ENCODE measurements around the gene STAB2.

Gene STAB2, protein sequence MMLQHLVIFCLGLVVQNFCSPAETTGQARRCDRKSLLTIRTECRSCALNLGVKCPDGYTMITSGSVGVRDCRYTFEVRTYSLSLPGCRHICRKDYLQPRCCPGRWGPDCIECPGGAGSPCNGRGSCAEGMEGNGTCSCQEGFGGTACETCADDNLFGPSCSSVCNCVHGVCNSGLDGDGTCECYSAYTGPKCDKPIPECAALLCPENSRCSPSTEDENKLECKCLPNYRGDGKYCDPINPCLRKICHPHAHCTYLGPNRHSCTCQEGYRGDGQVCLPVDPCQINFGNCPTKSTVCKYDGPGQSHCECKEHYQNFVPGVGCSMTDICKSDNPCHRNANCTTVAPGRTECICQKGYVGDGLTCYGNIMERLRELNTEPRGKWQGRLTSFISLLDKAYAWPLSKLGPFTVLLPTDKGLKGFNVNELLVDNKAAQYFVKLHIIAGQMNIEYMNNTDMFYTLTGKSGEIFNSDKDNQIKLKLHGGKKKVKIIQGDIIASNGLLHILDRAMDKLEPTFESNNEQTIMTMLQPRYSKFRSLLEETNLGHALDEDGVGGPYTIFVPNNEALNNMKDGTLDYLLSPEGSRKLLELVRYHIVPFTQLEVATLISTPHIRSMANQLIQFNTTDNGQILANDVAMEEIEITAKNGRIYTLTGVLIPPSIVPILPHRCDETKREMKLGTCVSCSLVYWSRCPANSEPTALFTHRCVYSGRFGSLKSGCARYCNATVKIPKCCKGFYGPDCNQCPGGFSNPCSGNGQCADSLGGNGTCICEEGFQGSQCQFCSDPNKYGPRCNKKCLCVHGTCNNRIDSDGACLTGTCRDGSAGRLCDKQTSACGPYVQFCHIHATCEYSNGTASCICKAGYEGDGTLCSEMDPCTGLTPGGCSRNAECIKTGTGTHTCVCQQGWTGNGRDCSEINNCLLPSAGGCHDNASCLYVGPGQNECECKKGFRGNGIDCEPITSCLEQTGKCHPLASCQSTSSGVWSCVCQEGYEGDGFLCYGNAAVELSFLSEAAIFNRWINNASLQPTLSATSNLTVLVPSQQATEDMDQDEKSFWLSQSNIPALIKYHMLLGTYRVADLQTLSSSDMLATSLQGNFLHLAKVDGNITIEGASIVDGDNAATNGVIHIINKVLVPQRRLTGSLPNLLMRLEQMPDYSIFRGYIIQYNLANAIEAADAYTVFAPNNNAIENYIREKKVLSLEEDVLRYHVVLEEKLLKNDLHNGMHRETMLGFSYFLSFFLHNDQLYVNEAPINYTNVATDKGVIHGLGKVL (N-terminal part only)

DNA sequence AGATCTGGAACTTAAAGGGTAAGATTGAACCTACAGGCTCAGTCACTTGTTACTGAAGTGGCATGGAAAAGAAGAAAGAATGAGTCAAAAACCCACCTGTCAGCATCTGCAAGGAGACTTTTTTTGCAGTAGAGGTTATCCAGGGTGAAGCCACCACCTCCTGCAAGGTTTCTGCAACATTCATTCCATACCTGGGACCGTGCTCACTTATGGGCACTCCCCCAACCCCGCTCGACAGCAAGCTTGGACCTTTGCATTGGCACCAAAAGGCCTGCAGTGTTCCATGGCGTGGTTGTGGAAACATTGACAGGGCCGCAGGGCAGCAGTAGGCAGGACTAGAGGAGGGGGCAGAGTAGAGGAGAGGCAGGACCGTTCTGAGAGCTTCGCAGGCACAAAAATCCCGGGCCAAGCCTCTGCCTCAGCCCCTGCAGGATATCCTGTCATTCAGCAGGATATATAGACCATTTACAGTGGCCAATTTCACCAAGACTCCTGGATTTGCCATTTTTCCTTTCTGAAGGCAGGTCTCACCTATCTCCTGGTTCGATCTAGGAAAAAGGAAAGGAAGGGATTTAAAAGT is at the start of gene STAB2:
TSS of gene STAB2 (plus strand) at position 483 of the 580 bp plus-strand sequence. CDS start 204 bp downstream, outside the sequence.
- Histone ChIP-seq H3K9me3 (ENCODE audit: control insufficient read depth in 2 of 2, low read length in 2 of 2) (no peaks in the 10 kb centered on the region), H3K9ac (ENCODE audit: low read length in 2 of 2) (no peak within 1 kb of the TSS), H3K4me1 (ENCODE audit: control insufficient read depth, insufficient read depth, low read length) (no peaks in the 10 kb centered on the region), H3K4me3 (ENCODE audit: low read length in 2 of 2) (no peak within 1 kb of the TSS), H3K27me3 (ENCODE audit: control insufficient read depth in 1 of 2, insufficient read depth in 2 of 2, low read length in 2 of 2) (no peaks in the 10 kb centered on the region), H3K36me3 (ENCODE audit: control insufficient read depth in 2 of 2, insufficient read depth in 2 of 2, low read length in 2 of 2) (no peaks in the 10 kb centered on the region), H3K27ac (ENCODE audit: low read length) (no peak within 1 kb of the TSS)

DNA sequence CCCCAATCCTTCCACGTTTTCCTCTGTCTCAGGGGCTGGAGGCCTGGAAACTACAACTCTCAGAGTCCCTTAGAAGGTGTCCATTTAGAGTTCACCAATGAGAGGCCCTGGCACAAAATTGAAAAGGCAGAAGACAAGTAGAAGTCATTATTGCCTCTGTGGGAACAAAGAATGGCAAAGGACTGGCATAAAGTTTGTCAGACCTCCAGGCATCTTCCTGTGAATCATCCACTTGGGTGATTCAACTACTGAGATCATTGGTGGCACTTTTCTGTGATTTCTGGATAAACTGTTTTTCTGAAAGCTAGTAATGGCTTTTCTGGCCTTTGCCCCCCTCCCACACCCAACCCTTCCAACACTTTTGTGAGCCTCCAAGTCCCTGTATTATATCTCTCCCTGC is 48.7 kb upstream of the STAB2 start:
- Histone ChIP-seq H3K27me3 (ENCODE audit: control insufficient read depth in 1 of 2, insufficient read depth in 2 of 2, low read length in 2 of 2) (no peaks in the 10 kb centered on the region), H3K4me3 (ENCODE audit: low read length in 2 of 2) (no peak overlapping the region), H3K36me3 (ENCODE audit: control insufficient read depth in 2 of 2, insufficient read depth in 2 of 2, low read length in 2 of 2) (no peaks in the 10 kb centered on the region), H3K9ac (ENCODE audit: low read length in 2 of 2) (no peak overlapping the region), H3K9me3 (ENCODE audit: control insufficient read depth in 2 of 2, low read length in 2 of 2) (no peaks in the 10 kb centered on the region), H3K27ac (ENCODE audit: low read length) (no peak overlapping the region), H3K4me1 (ENCODE audit: control insufficient read depth, insufficient read depth, low read length) (no peaks in the 10 kb centered on the region)

DNA sequence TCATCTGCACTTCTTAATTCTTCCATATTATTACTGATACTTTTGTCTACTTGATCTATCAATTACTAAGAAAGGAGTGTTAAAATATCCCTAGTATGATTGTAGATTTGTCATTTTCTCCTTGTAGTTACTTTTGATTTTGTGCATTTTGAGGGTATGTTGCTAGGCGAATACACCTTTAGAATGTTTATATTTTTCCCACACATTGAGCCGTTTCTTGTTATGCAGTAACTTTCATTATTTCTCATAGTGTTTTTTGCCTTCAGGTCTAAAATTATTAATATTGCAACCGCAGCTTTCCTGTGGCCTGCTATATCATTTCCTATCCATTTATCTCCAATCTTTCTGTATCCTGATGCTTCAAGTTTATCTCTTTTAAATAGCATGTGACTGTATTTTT is 46.8 kb upstream of the STAB2 start:
- Histone ChIP-seq H3K4me3 (ENCODE audit: low read length in 2 of 2) (no peak overlapping the region), H3K9me3 (ENCODE audit: control insufficient read depth in 2 of 2, low read length in 2 of 2) (no peaks in the 10 kb centered on the region), H3K27me3 (ENCODE audit: control insufficient read depth in 1 of 2, insufficient read depth in 2 of 2, low read length in 2 of 2) (no peaks in the 10 kb centered on the region), H3K27ac (ENCODE audit: low read length) (no peak overlapping the region), H3K36me3 (ENCODE audit: control insufficient read depth in 2 of 2, insufficient read depth in 2 of 2, low read length in 2 of 2) (no peaks in the 10 kb centered on the region), H3K4me1 (ENCODE audit: control insufficient read depth, insufficient read depth, low read length) (no peaks in the 10 kb centered on the region), H3K9ac (ENCODE audit: low read length in 2 of 2) (no peak overlapping the region)

DNA sequence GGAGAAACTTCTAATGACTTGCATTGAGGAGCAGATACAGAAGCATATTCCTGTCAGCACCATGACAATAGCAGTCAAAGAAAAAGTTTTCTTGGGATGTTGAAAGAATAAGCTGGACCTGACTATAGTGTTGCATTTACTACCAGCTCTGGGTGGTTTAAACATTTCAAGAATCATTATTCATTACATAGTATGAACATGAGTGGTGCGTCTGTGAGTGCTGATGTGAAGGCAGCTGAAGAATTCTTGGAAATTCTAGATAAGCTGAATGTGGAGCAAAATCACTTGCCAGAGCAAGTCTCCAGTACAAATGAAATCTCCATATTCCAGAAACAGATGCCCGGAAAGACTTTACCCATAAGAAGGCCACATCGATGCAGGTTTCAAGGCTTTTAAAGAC is 45.0 kb upstream of the STAB2 start:
- no peaks in the 10 kb centered on the region for H3K9me3 ChIP-seq (ENCODE audit: control insufficient read depth in 2 of 2, low read length in 2 of 2)
- H3K27ac ChIP-seq (ENCODE audit: low read length) = no peak overlapping the region
- no peaks in the 10 kb centered on the region for H3K27me3 ChIP-seq (ENCODE audit: control insufficient read depth in 1 of 2, insufficient read depth in 2 of 2, low read length in 2 of 2)
- no peaks in the 10 kb centered on the region for H3K4me1 ChIP-seq (ENCODE audit: control insufficient read depth, insufficient read depth, low read length)
- no peak overlapping the region for H3K9ac ChIP-seq (ENCODE audit: low read length in 2 of 2)
- H3K4me3 ChIP-seq (ENCODE audit: low read length in 2 of 2) = no peak overlapping the region
- no peaks in the 10 kb centered on the region for H3K36me3 ChIP-seq (ENCODE audit: control insufficient read depth in 2 of 2, insufficient read depth in 2 of 2, low read length in 2 of 2)

DNA sequence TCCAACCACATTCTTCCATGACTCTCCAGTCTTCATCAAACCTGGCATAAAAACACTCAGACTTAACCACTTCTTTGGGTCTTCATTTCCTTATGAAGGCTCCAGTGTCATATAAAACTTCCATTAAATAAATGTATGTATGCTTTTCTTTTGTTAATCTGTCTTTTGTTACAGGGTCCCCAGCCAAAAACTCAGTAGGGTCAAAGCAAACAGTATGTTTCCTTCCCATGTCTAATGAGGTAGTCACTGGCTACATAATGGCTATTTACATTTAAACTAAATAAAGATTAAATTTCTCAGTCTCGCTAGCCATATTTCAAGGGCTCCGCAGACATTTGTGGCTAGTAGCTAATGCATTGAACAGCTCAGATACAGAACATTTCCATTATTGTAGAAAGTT is 40.1 kb upstream of the STAB2 start:
- no peaks in the 10 kb centered on the region for H3K9me3 ChIP-seq (ENCODE audit: control insufficient read depth in 2 of 2, low read length in 2 of 2)
- no peak overlapping the region for H3K27ac ChIP-seq (ENCODE audit: low read length)
- no peak overlapping the region for H3K9ac ChIP-seq (ENCODE audit: low read length in 2 of 2)
- H3K4me3 ChIP-seq (ENCODE audit: low read length in 2 of 2) = no peak overlapping the region
- H3K36me3 ChIP-seq (ENCODE audit: control insufficient read depth in 2 of 2, insufficient read depth in 2 of 2, low read length in 2 of 2) = no peaks in the 10 kb centered on the region
- no peaks in the 10 kb centered on the region for H3K4me1 ChIP-seq (ENCODE audit: control insufficient read depth, insufficient read depth, low read length)
- no peaks in the 10 kb centered on the region for H3K27me3 ChIP-seq (ENCODE audit: control insufficient read depth in 1 of 2, insufficient read depth in 2 of 2, low read length in 2 of 2)

DNA sequence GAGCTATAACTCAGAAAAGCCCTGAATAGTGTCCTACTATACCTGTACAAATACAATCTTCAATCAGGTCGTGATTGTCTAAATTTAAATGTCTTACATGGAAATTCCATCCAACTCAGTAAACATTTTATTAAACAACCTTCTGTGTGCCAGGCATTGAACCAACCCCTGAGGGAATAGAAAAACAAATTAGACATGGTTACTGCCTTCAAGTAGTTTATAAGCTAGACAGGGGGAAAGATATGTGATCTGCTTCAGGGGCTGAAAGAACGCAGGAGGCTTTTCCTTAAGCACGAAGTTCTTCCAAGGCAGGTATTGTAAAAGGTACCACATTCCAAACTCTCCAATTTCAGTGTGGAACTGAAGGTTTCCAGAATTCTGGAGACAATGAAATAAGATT is 39.7 kb upstream of the STAB2 start:
- Histone ChIP-seq H3K9ac (ENCODE audit: low read length in 2 of 2) (no peak overlapping the region), H3K27ac (ENCODE audit: low read length) (no peak overlapping the region)

DNA sequence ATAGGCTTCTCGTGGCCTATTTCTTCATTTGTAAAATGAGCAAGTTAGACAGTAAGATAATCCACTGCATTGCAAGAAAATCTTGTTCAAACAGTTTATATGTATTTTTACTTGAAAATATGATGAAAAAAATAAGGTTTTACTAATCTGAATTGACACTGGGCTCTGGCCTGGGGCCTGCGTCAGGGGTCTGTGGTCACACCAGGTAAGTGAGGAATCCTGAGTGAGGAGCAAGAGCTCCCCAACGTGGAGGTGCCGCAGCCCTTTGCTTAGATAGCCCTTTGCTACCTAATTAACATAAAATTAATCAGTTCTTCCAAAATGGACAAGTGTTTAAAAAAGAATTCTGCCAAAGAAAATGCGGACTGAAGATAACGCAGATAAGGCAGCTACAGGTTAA is 39.1 kb upstream of the STAB2 start:
- no peaks in the 10 kb centered on the region for H3K9me3 ChIP-seq (ENCODE audit: control insufficient read depth in 2 of 2, low read length in 2 of 2)
- no peak overlapping the region for H3K4me3 ChIP-seq (ENCODE audit: low read length in 2 of 2)
- H3K27ac ChIP-seq (ENCODE audit: low read length) = no peak overlapping the region
- H3K36me3 ChIP-seq (ENCODE audit: control insufficient read depth in 2 of 2, insufficient read depth in 2 of 2, low read length in 2 of 2) = no peaks in the 10 kb centered on the region
- H3K4me1 ChIP-seq (ENCODE audit: control insufficient read depth, insufficient read depth, low read length) = no peaks in the 10 kb centered on the region
- H3K9ac ChIP-seq (ENCODE audit: low read length in 2 of 2) = no peak overlapping the region
- H3K27me3 ChIP-seq (ENCODE audit: control insufficient read depth in 1 of 2, insufficient read depth in 2 of 2, low read length in 2 of 2) = no peaks in the 10 kb centered on the region

More for the DNA sequence above, 39.7 kb upstream of the STAB2 start:
- H3K9me3 ChIP-seq (ENCODE audit: control insufficient read depth in 2 of 2, low read length in 2 of 2) = no peaks in the 10 kb centered on the region
- no peaks in the 10 kb centered on the region for H3K4me1 ChIP-seq (ENCODE audit: control insufficient read depth, insufficient read depth, low read length)
- no peak overlapping the region for H3K4me3 ChIP-seq (ENCODE audit: low read length in 2 of 2)
- no peaks in the 10 kb centered on the region for H3K27me3 ChIP-seq (ENCODE audit: control insufficient read depth in 1 of 2, insufficient read depth in 2 of 2, low read length in 2 of 2)
- no peaks in the 10 kb centered on the region for H3K36me3 ChIP-seq (ENCODE audit: control insufficient read depth in 2 of 2, insufficient read depth in 2 of 2, low read length in 2 of 2)

DNA sequence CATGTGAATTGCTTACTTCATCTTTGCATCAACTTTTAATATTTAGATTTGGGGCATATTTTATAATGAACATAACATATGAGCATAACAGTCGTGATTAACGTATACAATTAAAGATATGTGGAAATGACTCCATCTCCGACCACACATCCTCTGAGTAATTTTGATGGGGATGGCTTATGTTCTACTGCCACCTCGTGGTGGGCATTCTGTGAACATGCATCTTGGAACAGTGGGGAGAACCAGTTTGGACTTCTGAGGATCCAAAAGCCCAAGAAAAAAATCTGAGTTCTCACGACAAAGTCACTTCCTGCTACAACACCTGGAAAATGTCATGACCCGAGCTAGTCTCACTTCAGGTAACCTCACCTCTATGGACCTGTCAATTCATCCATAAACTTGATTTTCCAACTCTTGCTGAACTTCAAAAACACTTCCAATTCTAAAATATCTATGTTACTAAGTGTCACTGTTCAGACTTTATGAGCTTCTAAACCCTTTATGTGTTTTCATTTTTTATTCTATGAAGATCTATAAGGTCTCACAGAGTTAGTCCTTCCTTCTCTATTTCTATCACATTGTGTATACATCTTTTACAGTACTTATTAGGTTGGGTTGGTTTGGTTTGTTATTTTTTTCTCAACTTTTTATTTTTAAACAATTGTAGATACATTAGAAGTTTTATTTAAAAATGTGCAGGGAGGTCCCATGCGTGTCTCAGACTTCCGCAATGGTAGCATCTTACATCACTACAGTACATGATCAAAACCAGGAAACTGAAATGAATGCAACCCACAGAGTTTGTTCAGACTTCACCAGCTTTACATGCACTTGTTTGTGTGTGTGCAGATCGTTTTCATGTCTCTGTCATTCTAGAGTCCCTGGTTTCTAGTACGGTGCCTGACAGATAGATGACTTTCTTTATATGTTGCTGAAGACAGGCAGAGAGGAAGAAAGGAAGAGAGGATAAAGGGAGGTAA is 38.2 kb upstream of the STAB2 start:
- H3K27me3 ChIP-seq (ENCODE audit: control insufficient read depth in 1 of 2, insufficient read depth in 2 of 2, low read length in 2 of 2) = no peaks in the 10 kb centered on the region
- no peaks in the 10 kb centered on the region for H3K9me3 ChIP-seq (ENCODE audit: control insufficient read depth in 2 of 2, low read length in 2 of 2)
- no peak overlapping the region for H3K9ac ChIP-seq (ENCODE audit: low read length in 2 of 2)
- no peaks in the 10 kb centered on the region for H3K4me1 ChIP-seq (ENCODE audit: control insufficient read depth, insufficient read depth, low read length)
- no peaks in the 10 kb centered on the region for H3K36me3 ChIP-seq (ENCODE audit: control insufficient read depth in 2 of 2, insufficient read depth in 2 of 2, low read length in 2 of 2)
- no peak overlapping the region for H3K27ac ChIP-seq (ENCODE audit: low read length)
- no peak overlapping the region for H3K4me3 ChIP-seq (ENCODE audit: low read length in 2 of 2)

DNA sequence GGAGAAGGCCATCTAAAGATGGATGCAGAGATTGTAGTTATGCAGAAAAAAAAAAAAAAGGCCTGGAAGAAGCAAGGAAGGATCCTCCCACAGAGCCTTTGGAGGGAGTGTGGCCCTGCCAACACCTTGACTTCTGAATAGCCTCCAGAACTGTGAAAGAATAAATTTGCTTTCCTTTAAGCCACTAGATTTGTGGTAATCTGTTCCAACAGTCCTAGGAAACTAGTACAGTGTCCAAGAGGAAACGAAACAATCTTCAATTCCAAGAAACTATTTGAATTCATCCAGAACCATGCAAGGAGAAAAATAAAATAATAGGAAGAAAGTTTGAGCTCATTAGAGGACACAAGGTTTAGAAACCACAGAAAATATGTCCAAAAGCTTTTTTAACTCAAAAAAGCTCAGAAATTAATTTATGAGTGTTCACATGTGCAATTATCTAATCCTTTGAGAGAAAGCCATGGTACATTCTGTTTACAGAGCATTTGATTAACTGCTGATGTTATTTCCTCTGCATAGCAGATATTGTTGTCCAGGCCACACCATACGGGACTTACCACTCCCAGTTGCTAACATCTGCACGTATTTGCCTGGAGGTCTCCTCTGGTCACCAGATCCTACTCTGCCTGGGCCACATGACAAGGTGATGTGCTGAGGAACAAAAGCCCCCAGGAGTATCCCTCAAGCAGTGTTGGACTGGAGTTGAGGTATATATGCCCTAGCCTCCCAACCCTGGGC is 30.0 kb upstream of the STAB2 start:
- H3K4me1 ChIP-seq (ENCODE audit: control insufficient read depth, insufficient read depth, low read length) = no peaks in the 10 kb centered on the region
- no peaks in the 10 kb centered on the region for H3K36me3 ChIP-seq (ENCODE audit: control insufficient read depth in 2 of 2, insufficient read depth in 2 of 2, low read length in 2 of 2)
- H3K9ac ChIP-seq (ENCODE audit: low read length in 2 of 2) = no peak overlapping the region
- H3K9me3 ChIP-seq (ENCODE audit: control insufficient read depth in 2 of 2, low read length in 2 of 2) = no peaks in the 10 kb centered on the region
- H3K27ac ChIP-seq (ENCODE audit: low read length) = no peak overlapping the region
- peaks cover 0 to 2% of the 10 kb centered on the region in 2 donors for H3K27me3 ChIP-seq (ENCODE audit: control insufficient read depth in 1 of 2, insufficient read depth in 2 of 2, low read length in 2 of 2)
- no peak overlapping the region for H3K4me3 ChIP-seq (ENCODE audit: low read length in 2 of 2)
